ENCODE data around the gene NXPE1.

Gene NXPE1

DNA sequence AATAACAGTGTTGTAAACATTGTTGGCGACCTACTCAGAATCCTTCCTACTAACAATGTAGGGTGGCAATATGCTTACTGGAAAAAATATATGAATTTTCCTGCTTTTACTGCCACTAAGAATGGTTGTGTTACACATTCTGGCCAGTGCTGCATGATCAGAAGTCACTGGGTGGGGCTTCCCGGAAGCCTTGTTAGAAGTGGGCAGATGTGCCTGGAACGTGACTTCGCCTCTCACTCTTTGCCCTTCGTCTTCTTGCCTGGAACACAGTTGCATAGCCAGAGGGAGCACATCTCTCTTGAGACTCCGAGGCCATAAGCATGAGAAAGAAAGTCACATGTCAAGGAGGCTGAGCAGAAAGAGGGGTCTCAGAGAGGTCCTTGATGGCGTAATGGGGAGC, 48.6 kb downstream of the NXPE1 start:
- FAIRE-seq (no peak), DNase-seq (ENCODE audit: insufficient read length, low spot score) (no peak)
- TF ChIP-seq POLR2A (IDR thresholded peaks at IDR 0.05; ENCODE audit: low read depth, low read length), result no peak
- TF ChIP-seq POLR2AphosphoS5 (IDR thresholded peaks at IDR 0.05; ENCODE audit: low read depth, low read length), result no peak
- no peak for TF ChIP-seq TAF1 (IDR thresholded peaks at IDR 0.05; ENCODE audit: low read depth, low read length)
- no peak for TF ChIP-seq POU2F2 (IDR thresholded peaks at IDR 0.05; ENCODE audit: low read depth, low read length)
- TF ChIP-seq SPI1 (IDR thresholded peaks at IDR 0.05; ENCODE audit: low read depth, low read length), result no peak
- no peak for TF ChIP-seq PAX5 (IDR thresholded peaks at IDR 0.05; ENCODE audit: insufficient read depth, low read length, severe bottlenecking)

DNA sequence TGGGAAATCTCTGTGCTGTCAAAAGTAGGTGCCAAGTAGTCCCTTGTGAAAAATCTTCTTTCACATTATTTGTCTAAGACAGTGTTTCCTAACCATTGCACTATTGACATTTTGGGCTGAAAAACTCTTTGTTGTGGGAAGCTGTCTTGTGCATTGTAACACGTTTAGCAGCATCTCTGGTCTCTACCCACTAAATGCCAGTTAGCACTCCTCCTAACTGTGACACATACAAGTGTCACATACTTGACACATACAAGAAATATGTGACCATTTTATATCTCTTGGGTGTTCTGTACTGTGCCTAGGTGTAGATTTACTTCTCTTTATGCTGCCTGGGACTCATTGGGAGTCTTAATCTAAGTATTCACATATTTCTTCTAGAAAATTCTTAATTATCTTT, 57.8 kb downstream of the NXPE1 start:
- no peak for FAIRE-seq
- no peak for DNase-seq (ENCODE audit: insufficient read length, low spot score)
- TF ChIP-seq POLR2A (IDR thresholded peaks at IDR 0.05; ENCODE audit: low read depth, low read length) (no peak), TAF1 (IDR thresholded peaks at IDR 0.05; ENCODE audit: low read depth, low read length) (no peak), SPI1 (IDR thresholded peaks at IDR 0.05; ENCODE audit: low read depth, low read length) (no peak), PAX5 (IDR thresholded peaks at IDR 0.05; ENCODE audit: insufficient read depth, low read length, severe bottlenecking) (no peak), POU2F2 (IDR thresholded peaks at IDR 0.05; ENCODE audit: low read depth, low read length) (no peak), POLR2AphosphoS5 (IDR thresholded peaks at IDR 0.05; ENCODE audit: low read depth, low read length) (no peak)

DNA sequence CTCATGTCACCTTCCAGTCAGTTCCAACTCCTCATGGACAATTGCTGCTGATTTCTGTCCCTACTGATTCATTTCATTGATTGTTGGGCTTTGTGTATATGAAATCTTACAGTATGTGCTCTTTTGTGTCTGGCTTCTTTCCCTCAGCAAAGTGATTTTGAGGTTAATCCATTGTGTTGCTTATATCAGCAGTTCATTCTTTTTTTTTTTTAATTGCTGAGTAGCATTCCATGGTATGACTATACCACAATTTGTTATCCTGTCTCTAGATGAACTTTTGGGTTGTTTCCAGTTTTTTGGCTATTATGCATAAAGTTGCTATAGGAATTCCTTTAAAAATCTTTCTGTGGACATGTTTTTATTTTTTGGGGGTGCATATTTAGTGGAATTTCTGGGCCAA, 59.9 kb downstream of the NXPE1 start:
- DNase-seq (ENCODE audit: insufficient read length, low spot score) (no peak), FAIRE-seq (no peak)
- TF ChIP-seq POLR2A (IDR thresholded peaks at IDR 0.05; ENCODE audit: low read depth, low read length) (no peak), SPI1 (IDR thresholded peaks at IDR 0.05; ENCODE audit: low read depth, low read length) (no peak), POU2F2 (IDR thresholded peaks at IDR 0.05; ENCODE audit: low read depth, low read length) (no peak), POLR2AphosphoS5 (IDR thresholded peaks at IDR 0.05; ENCODE audit: low read depth, low read length) (no peak), TAF1 (IDR thresholded peaks at IDR 0.05; ENCODE audit: low read depth, low read length) (no peak), PAX5 (IDR thresholded peaks at IDR 0.05; ENCODE audit: insufficient read depth, low read length, severe bottlenecking) (no peak)

DNA sequence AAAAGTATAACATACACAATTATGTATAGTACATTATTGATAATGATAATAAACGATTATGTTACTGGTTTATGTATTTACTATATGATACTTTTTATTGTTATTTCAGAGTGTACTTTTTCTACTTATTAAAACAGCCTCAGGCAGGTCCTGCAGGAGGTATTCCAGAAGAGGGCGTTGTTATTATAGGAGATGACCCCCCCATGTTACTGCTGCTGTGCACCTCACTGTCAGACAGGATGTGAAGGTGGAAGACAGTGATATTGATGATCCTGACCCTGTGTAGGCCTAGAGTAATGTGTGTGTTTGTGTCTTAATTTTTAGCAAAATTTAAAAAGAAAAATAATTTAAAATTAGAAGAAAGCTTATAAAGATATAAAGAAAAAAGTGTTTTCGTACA, 62.8 kb downstream of the NXPE1 start:
- FAIRE-seq (no peak), DNase-seq (ENCODE audit: insufficient read length, low spot score) (no peak)
- no peak for TF ChIP-seq POLR2AphosphoS5 (IDR thresholded peaks at IDR 0.05; ENCODE audit: low read depth, low read length)
- TF ChIP-seq POLR2A (IDR thresholded peaks at IDR 0.05; ENCODE audit: low read depth, low read length), result no peak
- TF ChIP-seq TAF1 (IDR thresholded peaks at IDR 0.05; ENCODE audit: low read depth, low read length), result no peak
- no peak for TF ChIP-seq POU2F2 (IDR thresholded peaks at IDR 0.05; ENCODE audit: low read depth, low read length)
- no peak for TF ChIP-seq SPI1 (IDR thresholded peaks at IDR 0.05; ENCODE audit: low read depth, low read length)
- TF ChIP-seq PAX5 (IDR thresholded peaks at IDR 0.05; ENCODE audit: insufficient read depth, low read length, severe bottlenecking), result no peak

DNA sequence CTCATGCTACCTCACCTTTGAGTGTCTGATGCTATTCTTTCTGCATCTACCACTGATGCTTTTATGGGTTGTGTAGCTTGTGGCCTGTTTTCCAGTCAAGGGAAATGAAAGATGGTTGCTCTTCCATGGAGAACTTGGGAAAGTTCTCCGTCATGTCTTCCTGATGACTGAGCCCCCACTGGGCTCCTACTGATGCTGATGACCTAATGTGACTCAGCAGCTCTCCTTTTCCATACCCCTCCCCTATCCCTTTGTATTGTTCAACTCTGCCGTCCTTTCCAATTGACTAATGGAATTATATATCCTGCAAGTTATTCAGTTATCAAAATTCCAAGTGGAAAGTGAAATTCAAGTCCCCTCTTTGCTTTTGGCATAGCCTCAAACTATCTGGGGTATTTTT, 75.8 kb downstream of the NXPE1 start:
- no peak for FAIRE-seq
- TF ChIP-seq SPI1 (IDR thresholded peaks at IDR 0.05; ENCODE audit: low read depth, low read length) (no peak), TAF1 (IDR thresholded peaks at IDR 0.05; ENCODE audit: low read depth, low read length) (no peak), POLR2A (IDR thresholded peaks at IDR 0.05; ENCODE audit: low read depth, low read length) (no peak), POU2F2 (IDR thresholded peaks at IDR 0.05; ENCODE audit: low read depth, low read length) (no peak), POLR2AphosphoS5 (IDR thresholded peaks at IDR 0.05; ENCODE audit: low read depth, low read length) (no peak), PAX5 (IDR thresholded peaks at IDR 0.05; ENCODE audit: insufficient read depth, low read length, severe bottlenecking) (no peak)
- DNase-seq (ENCODE audit: insufficient read length, low spot score), result no peak

DNA sequence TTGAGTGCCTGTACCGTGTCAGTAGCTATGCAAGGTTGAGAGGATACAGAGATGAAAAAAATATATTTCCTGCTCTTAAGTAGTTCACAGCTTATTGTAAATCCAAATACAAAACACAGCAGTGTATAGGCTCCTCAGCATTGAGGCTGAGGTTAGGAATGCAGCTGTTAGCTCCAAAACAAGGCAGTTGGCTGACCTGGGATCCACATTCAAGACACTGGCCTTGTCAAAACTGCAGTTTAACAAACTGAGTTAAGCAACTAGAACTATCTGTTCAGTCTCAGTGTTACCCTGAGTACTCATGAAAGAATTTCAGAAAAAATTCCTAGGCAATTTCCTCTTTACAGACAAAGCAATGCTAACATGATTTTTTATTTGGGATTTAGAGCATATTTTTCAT, 77.6 kb downstream of the NXPE1 start:
- TF ChIP-seq PAX5 (IDR thresholded peaks at IDR 0.05; ENCODE audit: insufficient read depth, low read length, severe bottlenecking), result no peak
- TF ChIP-seq POLR2AphosphoS5 (IDR thresholded peaks at IDR 0.05; ENCODE audit: low read depth, low read length), result no peak
- TF ChIP-seq TAF1 (IDR thresholded peaks at IDR 0.05; ENCODE audit: low read depth, low read length), result no peak
- no peak for TF ChIP-seq SPI1 (IDR thresholded peaks at IDR 0.05; ENCODE audit: low read depth, low read length)
- TF ChIP-seq POLR2A (IDR thresholded peaks at IDR 0.05; ENCODE audit: low read depth, low read length), result no peak
- TF ChIP-seq POU2F2 (IDR thresholded peaks at IDR 0.05; ENCODE audit: low read depth, low read length), result no peak
- no peak for DNase-seq (ENCODE audit: insufficient read length, low spot score)
- no peak for FAIRE-seq

DNA sequence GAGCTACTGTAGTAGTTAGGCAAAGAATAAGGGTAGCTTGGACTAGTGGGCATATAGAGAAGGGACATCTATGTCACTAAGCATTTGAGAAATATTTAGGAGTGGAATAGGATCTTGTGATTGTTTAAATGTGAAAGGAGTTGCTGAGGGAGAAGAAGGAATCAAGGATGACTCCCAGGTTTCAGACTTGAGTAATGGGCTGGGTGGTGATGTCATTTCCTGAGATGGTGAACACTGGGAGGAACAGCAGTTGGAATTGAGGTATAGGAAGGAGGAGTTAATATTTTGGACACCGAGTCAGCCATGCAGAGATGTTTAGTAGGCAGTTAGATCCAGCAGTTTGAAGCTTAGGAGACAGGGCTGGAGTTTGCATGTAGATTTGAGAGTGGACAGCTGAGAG, 80.3 kb downstream of the NXPE1 start:
- FAIRE-seq, result no peak
- no peak for DNase-seq (ENCODE audit: insufficient read length, low spot score)
- no peak for TF ChIP-seq POLR2A (IDR thresholded peaks at IDR 0.05; ENCODE audit: low read depth, low read length)
- TF ChIP-seq PAX5 (IDR thresholded peaks at IDR 0.05; ENCODE audit: insufficient read depth, low read length, severe bottlenecking), result no peak
- TF ChIP-seq TAF1 (IDR thresholded peaks at IDR 0.05; ENCODE audit: low read depth, low read length), result no peak
- TF ChIP-seq POLR2AphosphoS5 (IDR thresholded peaks at IDR 0.05; ENCODE audit: low read depth, low read length), result no peak
- no peak for TF ChIP-seq POU2F2 (IDR thresholded peaks at IDR 0.05; ENCODE audit: low read depth, low read length)
- no peak for TF ChIP-seq SPI1 (IDR thresholded peaks at IDR 0.05; ENCODE audit: low read depth, low read length)

DNA sequence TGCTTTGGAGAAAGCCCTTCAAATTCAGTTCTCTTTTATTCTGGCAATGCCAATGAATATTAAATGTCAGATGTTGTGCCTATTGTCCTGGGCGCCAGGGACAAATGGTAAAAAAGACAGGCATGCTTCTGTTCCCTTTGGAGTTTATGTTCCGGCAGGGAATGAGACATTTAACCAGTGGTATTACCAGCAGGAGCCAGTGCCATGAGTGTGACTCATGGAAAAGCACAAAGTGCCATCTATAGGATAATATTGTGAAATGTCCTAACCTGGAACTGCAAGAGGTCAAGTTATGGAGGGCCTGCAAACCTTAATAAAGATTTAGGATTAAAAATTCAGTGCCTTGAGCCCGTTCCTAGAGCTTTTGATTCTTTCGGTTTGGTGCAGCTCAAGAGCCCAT, 80.9 kb downstream of the NXPE1 start:
- TF ChIP-seq TAF1 (IDR thresholded peaks at IDR 0.05; ENCODE audit: low read depth, low read length), result no peak
- no peak for TF ChIP-seq PAX5 (IDR thresholded peaks at IDR 0.05; ENCODE audit: insufficient read depth, low read length, severe bottlenecking)
- FAIRE-seq (no peak), DNase-seq (ENCODE audit: insufficient read length, low spot score) (no peak)

DNA sequence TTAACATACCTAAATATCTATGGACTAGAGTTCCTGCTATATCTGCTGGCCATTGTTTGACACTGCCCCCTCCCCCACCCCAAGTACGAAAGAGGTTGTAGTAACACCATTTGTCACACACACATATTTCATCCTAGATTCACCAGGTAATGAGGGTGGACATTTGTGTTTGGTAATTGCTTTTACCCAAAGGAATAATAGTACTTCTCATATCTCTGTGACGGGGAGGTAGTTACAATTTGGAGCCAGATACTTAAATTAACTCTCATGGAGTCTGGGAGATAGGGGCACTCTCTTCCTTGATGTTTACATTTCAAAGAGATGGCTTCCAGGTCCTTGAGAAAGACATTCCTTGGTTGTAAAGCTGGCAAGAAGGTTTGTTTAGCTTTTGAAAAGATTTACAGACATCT, 81.7 kb downstream of the NXPE1 start:
- FAIRE-seq, result no peak
- DNase-seq (ENCODE audit: insufficient read length, low spot score), result no peak
- no peak for TF ChIP-seq TAF1 (IDR thresholded peaks at IDR 0.05; ENCODE audit: low read depth, low read length)
- TF ChIP-seq PAX5 (IDR thresholded peaks at IDR 0.05; ENCODE audit: insufficient read depth, low read length, severe bottlenecking), result no peak
- TF ChIP-seq POU2F2 (IDR thresholded peaks at IDR 0.05; ENCODE audit: low read depth, low read length), result no peak
- TF ChIP-seq POLR2A (IDR thresholded peaks at IDR 0.05; ENCODE audit: low read depth, low read length), result no peak
- no peak for TF ChIP-seq POLR2AphosphoS5 (IDR thresholded peaks at IDR 0.05; ENCODE audit: low read depth, low read length)
- no peak for TF ChIP-seq SPI1 (IDR thresholded peaks at IDR 0.05; ENCODE audit: low read depth, low read length)

DNA sequence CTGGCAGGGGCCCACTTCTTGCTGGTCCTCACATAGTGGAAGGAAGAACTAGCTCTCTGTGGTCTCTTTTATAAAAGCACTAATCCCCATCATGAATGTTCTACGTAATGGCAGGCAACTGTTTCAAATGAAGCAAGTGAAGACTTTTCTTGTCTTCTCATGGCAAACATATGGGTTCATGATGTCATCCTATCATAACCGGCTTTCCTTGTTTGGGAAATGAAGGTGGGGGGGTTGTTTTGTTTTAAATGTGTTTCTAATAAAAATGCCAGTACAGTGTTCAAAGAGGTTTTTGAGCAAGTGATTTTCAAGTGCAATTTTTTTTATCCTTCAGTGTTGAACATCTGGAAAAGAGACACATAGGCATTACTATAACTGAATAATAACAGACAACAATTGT, 87.0 kb downstream of the NXPE1 start:
- DNase-seq (ENCODE audit: insufficient read length, low spot score), result no peak
- FAIRE-seq, result no peak
- no peak for TF ChIP-seq PAX5 (IDR thresholded peaks at IDR 0.05; ENCODE audit: insufficient read depth, low read length, severe bottlenecking)
- no peak for TF ChIP-seq SPI1 (IDR thresholded peaks at IDR 0.05; ENCODE audit: low read depth, low read length)
- no peak for TF ChIP-seq POLR2A (IDR thresholded peaks at IDR 0.05; ENCODE audit: low read depth, low read length)

All from GM12891 (cell line).